ENCODE results near the gene SH3RF3. TPM values are rescaled to one million over a fixed set of nuclear protein-coding genes. Genes with fewer than 3 reads are reported as not detected.

Gene SH3RF3
- total RNA-seq, 1 experiment from 2014 or later, result not detected

- TF ChIP-seq CTCF (IDR thresholded peaks at IDR 0.05 in 2 of 3, conservative IDR thresholded peaks at IDR 0.05 in 1 of 3; ENCODE audit: borderline replicate concordance in 1 of 3, insufficient read depth in 1 of 3, low read depth in 2 of 3, low read length in 2 of 3) (no peak), FOSL1 (IDR thresholded peaks at IDR 0.05; ENCODE audit: low read depth) (no peak), EGR1 (IDR thresholded peaks at IDR 0.05; ENCODE audit: low read depth) (no peak)
- TF ChIP-seq, protein P1, sequence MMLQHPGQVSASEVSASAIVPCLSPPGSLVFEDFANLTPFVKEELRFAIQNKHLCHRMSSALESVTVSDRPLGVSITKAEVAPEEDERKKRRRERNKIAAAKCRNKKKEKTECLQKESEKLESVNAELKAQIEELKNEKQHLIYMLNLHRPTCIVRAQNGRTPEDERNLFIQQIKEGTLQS (IDR thresholded peaks at IDR 0.05), result no peak
These were observed 365.3 kb downstream of the SH3RF3 start (continued) for GRCh38 chr2:109494351-109494750.

GRCh38 chr2:109497463-109497862 is 368.5 kb downstream of the SH3RF3 start:
- DNase-seq (ENCODE audit: low read depth, low spot score), result no peak
- BruUV-seq (replicated peaks), result no TSS peak
- Histone ChIP-seq H3K4me1 (ENCODE audit: control insufficient read depth in 1 of 2, insufficient read depth in 2 of 2, low read length in 2 of 2) (peaks cover 0 to 3% of the 10 kb centered on the region in 2 experiments; a peak in 1 of 4 replicates), H3K9ac (ENCODE audit: low read length) (no peak overlapping the region), H4K20me1 (ENCODE audit: insufficient read depth) (no peaks in the 10 kb centered on the region), H3K27me3 (ENCODE audit: insufficient read depth, low read length) (no peaks in the 10 kb centered on the region), H3K4me2 (ENCODE audit: low read length) (no peak overlapping the region), H3K36me3 (ENCODE audit: control insufficient read depth in 1 of 2, insufficient read depth in 2 of 2, low read length in 2 of 2) (no peaks in the 10 kb centered on the region), H3K9me2 (ENCODE audit: insufficient read depth) (no peaks in the 10 kb centered on the region), H2AFZ (ENCODE audit: low read depth, low read length, poor library complexity, severe bottlenecking) (no peak overlapping the region), H3K79me2 (ENCODE audit: insufficient read depth, low read length) (no peaks in the 10 kb centered on the region), H3K4me3 (replicated peaks in 1 of 2; ENCODE audit: low read depth in 1 of 2, low read length in 2 of 2) (no peak overlapping the region), H3K9me3 (ENCODE audit: control insufficient read depth in 1 of 2, insufficient read depth in 1 of 2, low read depth in 1 of 2, low read length in 2 of 2) (no peaks in the 10 kb centered on the region), H3K27ac (ENCODE audit: low read depth, low read length) (no peak overlapping the region)
- POLR2A ChIA-PET, result no interaction called here
- ATAC-seq, result no peak
- TF ChIP-seq FOSL1 (IDR thresholded peaks at IDR 0.05; ENCODE audit: low read depth) (no peak), CBX3 (IDR thresholded peaks at IDR 0.05; ENCODE audit: low read depth) (no peak), ZFX (IDR thresholded peaks at IDR 0.05) (no peak), TCF7L2 (IDR thresholded peaks at IDR 0.05; ENCODE audit: borderline replicate concordance, extremely low read depth, insufficient read depth, insufficient read length) (no peak), SP1 (IDR thresholded peaks at IDR 0.05; ENCODE audit: low read depth) (no peak)
- TF ChIP-seq, protein P2, sequence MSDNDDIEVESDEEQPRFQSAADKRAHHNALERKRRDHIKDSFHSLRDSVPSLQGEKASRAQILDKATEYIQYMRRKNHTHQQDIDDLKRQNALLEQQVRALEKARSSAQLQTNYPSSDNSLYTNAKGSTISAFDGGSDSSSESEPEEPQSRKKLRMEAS (IDR thresholded peaks at IDR 0.05), result no peak
- RAD21 ChIA-PET (ENCODE audit: low non-redundant PET in 1 of 2, low total read pairs in 2 of 2, uncharacterized antibody in 2 of 2, unreplicated experiment in 2 of 2), result no interaction called here
- CTCF ChIA-PET, result no interaction called here
- intact Hi-C loops (cut with micrococcal nuclease), result no loop called here

Measured in HCT116 (cell line).